Astrocyte (in vitro differentiated cells and primary cell): ENCODE measurements around the gene TRPM3.

Source experiments
- EZH2 ChIP-seq: IDR thresholded peaks from 2 replicates; pipeline ENCODE4 v1.6.1; 2012; ENCODE audit warnings: mild to moderate bottlenecking, low read length, inconsistent platforms; ENCODE audit not compliant: insufficient read depth
- TF ChIP-seq, protein P1 (sequence below): IDR thresholded peaks from 2 replicates; pipeline ENCODE4 v1.5.1; 2011; ENCODE audit warnings: low read depth, mild to moderate bottlenecking, inconsistent platforms, low read length, moderate library complexity; ENCODE audit not compliant: insufficient read depth

DNA sequence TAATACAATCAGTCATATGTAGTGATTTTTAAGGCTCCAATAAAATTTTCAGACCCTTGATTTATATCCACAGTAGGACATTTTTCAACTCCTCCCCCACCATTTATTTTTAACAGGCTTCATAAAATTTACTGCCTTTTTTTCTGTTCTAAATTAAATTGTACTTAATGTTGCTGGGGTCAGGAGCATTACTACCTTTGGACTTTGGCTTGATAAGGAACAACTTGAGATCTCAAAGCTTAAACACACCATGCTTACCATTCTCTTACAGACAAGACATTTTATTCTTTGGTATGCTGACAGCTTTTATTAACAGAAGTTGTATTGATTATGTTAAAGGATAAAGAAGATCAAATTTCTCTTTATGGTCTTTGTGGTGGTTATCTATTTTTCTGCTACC lies 30.5 kb downstream of the TRPM3 start:
- TF ChIP-seq EZH2: no peak
- TF ChIP-seq, protein P1, sequence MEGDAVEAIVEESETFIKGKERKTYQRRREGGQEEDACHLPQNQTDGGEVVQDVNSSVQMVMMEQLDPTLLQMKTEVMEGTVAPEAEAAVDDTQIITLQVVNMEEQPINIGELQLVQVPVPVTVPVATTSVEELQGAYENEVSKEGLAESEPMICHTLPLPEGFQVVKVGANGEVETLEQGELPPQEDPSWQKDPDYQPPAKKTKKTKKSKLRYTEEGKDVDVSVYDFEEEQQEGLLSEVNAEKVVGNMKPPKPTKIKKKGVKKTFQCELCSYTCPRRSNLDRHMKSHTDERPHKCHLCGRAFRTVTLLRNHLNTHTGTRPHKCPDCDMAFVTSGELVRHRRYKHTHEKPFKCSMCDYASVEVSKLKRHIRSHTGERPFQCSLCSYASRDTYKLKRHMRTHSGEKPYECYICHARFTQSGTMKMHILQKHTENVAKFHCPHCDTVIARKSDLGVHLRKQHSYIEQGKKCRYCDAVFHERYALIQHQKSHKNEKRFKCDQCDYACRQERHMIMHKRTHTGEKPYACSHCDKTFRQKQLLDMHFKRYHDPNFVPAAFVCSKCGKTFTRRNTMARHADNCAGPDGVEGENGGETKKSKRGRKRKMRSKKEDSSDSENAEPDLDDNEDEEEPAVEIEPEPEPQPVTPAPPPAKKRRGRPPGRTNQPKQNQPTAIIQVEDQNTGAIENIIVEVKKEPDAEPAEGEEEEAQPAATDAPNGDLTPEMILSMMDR: no peak
